ENCODE measurements around the gene RPL10A. TPM values are rescaled to one million over a fixed set of nuclear protein-coding genes. Genes with fewer than 3 reads are reported as not detected.

RPL10A gene
- total and polyA plus RNA-seq, 2 of the 13 experiments (the other 11 are each of a cell fraction or from before 2014, with no cell fraction given): 1,854 to 2,726 TPM

DNA sequence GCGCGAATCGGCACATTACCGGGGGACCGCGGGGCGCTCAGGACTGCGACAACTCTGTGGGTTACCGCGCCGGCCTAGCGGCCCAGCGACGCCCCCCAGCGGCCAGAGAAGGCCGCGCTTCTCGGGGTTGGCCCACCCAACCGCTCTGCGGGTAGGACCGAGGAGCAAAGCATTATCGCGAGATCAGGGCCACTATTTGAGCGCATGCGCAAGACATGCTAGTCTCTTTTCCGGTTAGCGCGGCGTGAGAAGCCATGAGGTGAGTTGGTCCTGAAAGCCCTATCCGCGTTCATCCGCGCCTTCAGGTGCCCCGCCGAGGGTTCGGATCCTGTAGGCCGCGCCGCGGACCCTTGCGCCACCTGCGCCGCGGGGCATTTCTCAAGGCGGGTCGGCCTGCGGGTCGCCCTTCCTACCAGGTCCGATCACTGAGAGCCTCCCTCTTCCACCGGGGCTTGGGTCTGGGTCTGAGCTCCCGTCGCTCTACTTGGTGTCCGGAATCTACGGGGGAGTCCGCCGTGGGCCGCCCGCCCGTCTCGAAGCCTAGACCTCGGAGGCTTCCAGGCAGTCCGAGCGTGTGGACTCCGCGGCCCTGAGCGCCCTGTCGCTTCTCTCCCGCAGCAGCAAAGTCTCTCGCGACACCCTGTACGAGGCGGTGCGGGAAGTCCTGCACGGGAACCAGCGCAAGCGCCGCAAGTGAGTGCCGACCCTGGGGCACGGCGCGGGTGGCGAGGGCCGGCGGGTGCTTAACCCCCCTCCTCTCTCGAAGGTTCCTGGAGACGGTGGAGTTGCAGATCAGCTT lies at the start of gene RPL10A (continued):
- TF ChIP-seq, protein P1, sequence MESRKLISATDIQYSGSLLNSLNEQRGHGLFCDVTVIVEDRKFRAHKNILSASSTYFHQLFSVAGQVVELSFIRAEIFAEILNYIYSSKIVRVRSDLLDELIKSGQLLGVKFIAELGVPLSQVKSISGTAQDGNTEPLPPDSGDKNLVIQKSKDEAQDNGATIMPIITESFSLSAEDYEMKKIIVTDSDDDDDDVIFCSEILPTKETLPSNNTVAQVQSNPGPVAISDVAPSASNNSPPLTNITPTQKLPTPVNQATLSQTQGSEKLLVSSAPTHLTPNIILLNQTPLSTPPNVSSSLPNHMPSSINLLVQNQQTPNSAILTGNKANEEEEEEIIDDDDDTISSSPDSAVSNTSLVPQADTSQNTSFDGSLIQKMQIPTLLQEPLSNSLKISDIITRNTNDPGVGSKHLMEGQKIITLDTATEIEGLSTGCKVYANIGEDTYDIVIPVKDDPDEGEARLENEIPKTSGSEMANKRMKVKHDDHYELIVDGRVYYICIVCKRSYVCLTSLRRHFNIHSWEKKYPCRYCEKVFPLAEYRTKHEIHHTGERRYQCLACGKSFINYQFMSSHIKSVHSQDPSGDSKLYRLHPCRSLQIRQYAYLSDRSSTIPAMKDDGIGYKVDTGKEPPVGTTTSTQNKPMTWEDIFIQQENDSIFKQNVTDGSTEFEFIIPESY (CRISPR knock-in tag; IDR thresholded peaks at IDR 0.05): peak; percentile 73
- TF ChIP-seq NFE2L1 (CRISPR knock-in tag; IDR thresholded peaks at IDR 0.05; ENCODE audit: borderline replicate concordance) (0 out of 2 replicates have a peak, but pooled peaks have one; percentile 69), SMYD3 (CRISPR knock-in tag; IDR thresholded peaks at IDR 0.05) (peak; percentile 99), ZC3H4 (CRISPR knock-in tag; IDR thresholded peaks at IDR 0.05; ENCODE audit: borderline replicate concordance) (peak; percentile 60; the same call in 1 of the 2 replicates), SMAD1 (CRISPR knock-in tag; IDR thresholded peaks at IDR 0.05; ENCODE audit: borderline replicate concordance, low read depth) (peak; percentile 99), ISL2 (CRISPR knock-in tag; IDR thresholded peaks at IDR 0.05) (peak; percentile 89), NR3C1 (CRISPR knock-in tag; IDR thresholded peaks at IDR 0.05) (no peak), PHF20 (CRISPR knock-in tag; IDR thresholded peaks at IDR 0.05) (peak; percentile 87), ZNF446 (CRISPR knock-in tag; IDR thresholded peaks at IDR 0.05) (peak; percentile 84; the same call in 1 of the 2 replicates), SP4 (CRISPR knock-in tag; IDR thresholded peaks at IDR 0.05) (peak; percentile 88), SALL2 (CRISPR knock-in tag; IDR thresholded peaks at IDR 0.05) (peak; percentile 97), NFRKB (IDR thresholded peaks at IDR 0.05) (no peak), ZNF547 (CRISPR knock-in tag; IDR thresholded peaks at IDR 0.05) (peak; percentile 91), ZNF235 (CRISPR knock-in tag; IDR thresholded peaks at IDR 0.05; ENCODE audit: borderline replicate concordance) (peak; percentile 43; the same call in 1 of the 2 replicates)
- TF ChIP-seq, protein P2, sequence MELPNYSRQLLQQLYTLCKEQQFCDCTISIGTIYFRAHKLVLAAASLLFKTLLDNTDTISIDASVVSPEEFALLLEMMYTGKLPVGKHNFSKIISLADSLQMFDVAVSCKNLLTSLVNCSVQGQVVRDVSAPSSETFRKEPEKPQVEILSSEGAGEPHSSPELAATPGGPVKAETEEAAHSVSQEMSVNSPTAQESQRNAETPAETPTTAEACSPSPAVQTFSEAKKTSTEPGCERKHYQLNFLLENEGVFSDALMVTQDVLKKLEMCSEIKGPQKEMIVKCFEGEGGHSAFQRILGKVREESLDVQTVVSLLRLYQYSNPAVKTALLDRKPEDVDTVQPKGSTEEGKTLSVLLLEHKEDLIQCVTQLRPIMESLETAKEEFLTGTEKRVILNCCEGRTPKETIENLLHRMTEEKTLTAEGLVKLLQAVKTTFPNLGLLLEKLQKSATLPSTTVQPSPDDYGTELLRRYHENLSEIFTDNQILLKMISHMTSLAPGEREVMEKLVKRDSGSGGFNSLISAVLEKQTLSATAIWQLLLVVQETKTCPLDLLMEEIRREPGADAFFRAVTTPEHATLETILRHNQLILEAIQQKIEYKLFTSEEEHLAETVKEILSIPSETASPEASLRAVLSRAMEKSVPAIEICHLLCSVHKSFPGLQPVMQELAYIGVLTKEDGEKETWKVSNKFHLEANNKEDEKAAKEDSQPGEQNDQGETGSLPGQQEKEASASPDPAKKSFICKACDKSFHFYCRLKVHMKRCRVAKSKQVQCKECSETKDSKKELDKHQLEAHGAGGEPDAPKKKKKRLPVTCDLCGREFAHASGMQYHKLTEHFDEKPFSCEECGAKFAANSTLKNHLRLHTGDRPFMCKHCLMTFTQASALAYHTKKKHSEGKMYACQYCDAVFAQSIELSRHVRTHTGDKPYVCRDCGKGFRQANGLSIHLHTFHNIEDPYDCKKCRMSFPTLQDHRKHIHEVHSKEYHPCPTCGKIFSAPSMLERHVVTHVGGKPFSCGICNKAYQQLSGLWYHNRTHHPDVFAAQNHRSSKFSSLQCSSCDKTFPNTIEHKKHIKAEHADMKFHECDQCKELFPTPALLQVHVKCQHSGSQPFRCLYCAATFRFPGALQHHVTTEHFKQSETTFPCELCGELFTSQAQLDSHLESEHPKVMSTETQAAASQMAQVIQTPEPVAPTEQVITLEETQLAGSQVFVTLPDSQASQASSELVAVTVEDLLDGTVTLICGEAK (IDR thresholded peaks at IDR 0.05): no peak
- TF ChIP-seq, protein P2 (CRISPR knock-in tag; IDR thresholded peaks at IDR 0.05): peak; percentile 85; the same call in 1 of the 2 replicates
- TF ChIP-seq, protein P3, sequence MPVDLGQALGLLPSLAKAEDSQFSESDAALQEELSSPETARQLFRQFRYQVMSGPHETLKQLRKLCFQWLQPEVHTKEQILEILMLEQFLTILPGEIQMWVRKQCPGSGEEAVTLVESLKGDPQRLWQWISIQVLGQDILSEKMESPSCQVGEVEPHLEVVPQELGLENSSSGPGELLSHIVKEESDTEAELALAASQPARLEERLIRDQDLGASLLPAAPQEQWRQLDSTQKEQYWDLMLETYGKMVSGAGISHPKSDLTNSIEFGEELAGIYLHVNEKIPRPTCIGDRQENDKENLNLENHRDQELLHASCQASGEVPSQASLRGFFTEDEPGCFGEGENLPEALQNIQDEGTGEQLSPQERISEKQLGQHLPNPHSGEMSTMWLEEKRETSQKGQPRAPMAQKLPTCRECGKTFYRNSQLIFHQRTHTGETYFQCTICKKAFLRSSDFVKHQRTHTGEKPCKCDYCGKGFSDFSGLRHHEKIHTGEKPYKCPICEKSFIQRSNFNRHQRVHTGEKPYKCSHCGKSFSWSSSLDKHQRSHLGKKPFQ (CRISPR knock-in tag; IDR thresholded peaks at IDR 0.05; ENCODE audit: insufficient replicate concordance): peak; percentile 82
